ENCODE results near the gene DUSP11. TPM values are rescaled to one million over a fixed set of nuclear protein-coding genes. Genes with fewer than 3 reads are reported as not detected.
"Not testable (repeated sequence)": the region's sequence is repeated elsewhere in the genome, so short reads cannot be mapped to it uniquely, and the experiment has no call there.

DUSP11 gene
- total RNA-seq, 1 donor from 2014 or later: 25.5 TPM

DNA sequence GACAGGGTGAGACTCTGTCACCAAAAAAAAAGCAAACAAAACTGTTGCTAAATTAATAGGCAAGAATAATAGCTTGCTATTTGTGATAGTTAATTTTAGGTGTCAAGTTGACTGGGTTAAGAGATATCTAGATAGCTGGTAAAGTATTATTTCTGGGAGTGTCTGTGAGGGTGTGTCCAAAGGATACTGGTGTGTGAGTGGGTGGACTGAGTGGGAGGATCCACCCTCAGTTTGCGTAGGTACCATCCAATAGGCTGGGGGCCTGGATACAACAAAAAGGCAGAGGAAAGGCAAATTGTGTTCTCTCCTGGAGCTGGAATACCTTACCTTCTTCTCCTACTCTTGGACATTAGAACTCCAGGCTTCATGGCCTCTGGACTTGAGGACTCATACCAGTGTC, 15.0 kb downstream of the DUSP11 start:
- H3K27ac Mint-ChIP-seq: no peak overlapping the region
- no peaks in the 10 kb centered on the region for H3K4me1 Mint-ChIP-seq
- TF ChIP-seq, protein P1, sequence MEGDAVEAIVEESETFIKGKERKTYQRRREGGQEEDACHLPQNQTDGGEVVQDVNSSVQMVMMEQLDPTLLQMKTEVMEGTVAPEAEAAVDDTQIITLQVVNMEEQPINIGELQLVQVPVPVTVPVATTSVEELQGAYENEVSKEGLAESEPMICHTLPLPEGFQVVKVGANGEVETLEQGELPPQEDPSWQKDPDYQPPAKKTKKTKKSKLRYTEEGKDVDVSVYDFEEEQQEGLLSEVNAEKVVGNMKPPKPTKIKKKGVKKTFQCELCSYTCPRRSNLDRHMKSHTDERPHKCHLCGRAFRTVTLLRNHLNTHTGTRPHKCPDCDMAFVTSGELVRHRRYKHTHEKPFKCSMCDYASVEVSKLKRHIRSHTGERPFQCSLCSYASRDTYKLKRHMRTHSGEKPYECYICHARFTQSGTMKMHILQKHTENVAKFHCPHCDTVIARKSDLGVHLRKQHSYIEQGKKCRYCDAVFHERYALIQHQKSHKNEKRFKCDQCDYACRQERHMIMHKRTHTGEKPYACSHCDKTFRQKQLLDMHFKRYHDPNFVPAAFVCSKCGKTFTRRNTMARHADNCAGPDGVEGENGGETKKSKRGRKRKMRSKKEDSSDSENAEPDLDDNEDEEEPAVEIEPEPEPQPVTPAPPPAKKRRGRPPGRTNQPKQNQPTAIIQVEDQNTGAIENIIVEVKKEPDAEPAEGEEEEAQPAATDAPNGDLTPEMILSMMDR (IDR thresholded peaks at IDR 0.05; ENCODE audit: unreplicated experiment): no peak
- no peak for DNase-seq (ENCODE audit: low spot score in 2 of 2, unreplicated experiment in 2 of 2)
- peaks cover 53% of the 10 kb centered on the region for H3K36me3 Mint-ChIP-seq
- no peaks in the 10 kb centered on the region for H3K27me3 Mint-ChIP-seq (ENCODE audit: low read depth)
- no peak overlapping the region for H3K4me3 Mint-ChIP-seq
- no peaks in the 10 kb centered on the region for H3K9me3 Mint-ChIP-seq

DNA sequence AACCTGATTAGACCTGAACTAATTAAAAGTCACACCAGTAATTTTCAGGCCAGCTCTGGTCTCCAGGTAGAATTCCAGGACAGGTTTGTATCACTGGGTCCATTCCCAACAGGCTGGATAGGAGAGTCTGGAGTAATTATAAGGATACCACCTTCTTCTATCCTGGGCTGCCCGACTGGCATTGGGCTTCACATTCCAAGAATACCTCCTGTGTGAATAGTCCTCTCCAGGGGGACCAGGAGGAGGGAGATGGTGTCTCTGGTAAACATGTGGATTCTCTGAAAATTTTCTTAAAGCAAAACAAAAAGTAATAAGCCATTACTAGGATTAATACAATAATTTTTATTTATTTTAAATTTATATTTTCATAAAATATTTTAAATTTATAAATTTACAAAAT, 17.3 kb downstream of the DUSP11 start:
- Mint-ChIP-seq H3K4me1 (peaks cover 4% of the 10 kb centered on the region), H3K27ac (no peak overlapping the region), H3K36me3 (peaks cover 45% of the 10 kb centered on the region), H3K27me3 (ENCODE audit: low read depth) (no peaks in the 10 kb centered on the region), H3K4me3 (no peak overlapping the region), H3K9me3 (no peaks in the 10 kb centered on the region)
- no peak for DNase-seq (ENCODE audit: low spot score in 2 of 2, unreplicated experiment in 2 of 2)
- TF ChIP-seq, protein P1 (IDR thresholded peaks at IDR 0.05; ENCODE audit: unreplicated experiment): no peak

DNA sequence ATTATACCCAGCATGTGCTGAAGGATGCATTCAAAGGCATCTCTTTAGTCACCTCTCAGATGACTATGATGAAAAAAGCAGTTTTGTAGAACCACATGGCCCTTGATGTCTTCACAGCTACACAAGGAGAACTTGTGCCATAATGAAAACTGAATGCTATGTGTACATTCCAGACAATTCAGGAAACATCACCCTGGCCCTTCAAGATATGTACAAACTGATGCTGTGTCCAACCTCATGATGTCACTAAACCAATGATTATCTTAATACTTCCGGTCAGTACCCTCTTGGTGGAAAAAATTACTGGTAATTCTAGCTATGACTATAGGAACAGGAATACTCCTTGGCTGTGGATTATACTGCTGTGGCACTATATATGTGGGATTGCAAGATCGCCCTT, 20.0 kb downstream of the DUSP11 start:
- TF ChIP-seq, protein P1 (IDR thresholded peaks at IDR 0.05; ENCODE audit: unreplicated experiment): no peak
- H3K4me1 Mint-ChIP-seq: peaks cover 4% of the 10 kb centered on the region
- H3K4me3 Mint-ChIP-seq: no peak overlapping the region
- DNase-seq (ENCODE audit: low spot score in 2 of 2, unreplicated experiment in 2 of 2): no peak
- H3K36me3 Mint-ChIP-seq: peaks cover 41% of the 10 kb centered on the region
- no peaks in the 10 kb centered on the region for H3K27me3 Mint-ChIP-seq (ENCODE audit: low read depth)
- H3K9me3 Mint-ChIP-seq: no peaks in the 10 kb centered on the region
- H3K27ac Mint-ChIP-seq: no peak overlapping the region

DNA sequence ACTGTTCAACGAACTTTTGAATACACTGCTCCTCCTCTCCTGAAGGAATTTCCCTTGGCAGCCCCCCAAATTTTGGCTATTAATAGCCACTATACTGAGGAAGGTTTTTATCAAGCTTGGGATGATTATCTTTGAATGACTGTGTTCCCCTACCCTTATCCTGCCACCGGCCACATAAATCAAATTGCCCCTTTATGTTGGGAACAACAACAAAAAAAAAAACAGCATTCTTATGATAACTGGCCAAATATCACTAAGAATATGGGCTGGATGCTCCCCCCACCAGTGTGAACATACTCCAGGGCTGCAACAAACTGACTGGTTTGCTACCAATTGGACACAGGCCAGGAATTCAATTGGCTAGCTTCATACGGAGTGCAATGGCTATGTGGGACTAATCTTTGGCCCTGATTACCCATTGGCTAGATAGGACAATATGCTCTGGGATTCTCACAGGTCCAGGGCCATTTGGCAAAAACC, 20.6 kb downstream of the DUSP11 start:
- no peak for DNase-seq (ENCODE audit: low spot score in 2 of 2, unreplicated experiment in 2 of 2)
- Mint-ChIP-seq H3K4me1 (peaks cover 4% of the 10 kb centered on the region), H3K36me3 (peaks cover 46% of the 10 kb centered on the region), H3K27ac (peak overlapping the region; percentile 22), H3K4me3 (no peak overlapping the region), H3K27me3 (ENCODE audit: low read depth) (no peaks in the 10 kb centered on the region), H3K9me3 (peaks cover 4% of the 10 kb centered on the region)
- TF ChIP-seq, protein P1 (IDR thresholded peaks at IDR 0.05; ENCODE audit: unreplicated experiment): no peak

DNA sequence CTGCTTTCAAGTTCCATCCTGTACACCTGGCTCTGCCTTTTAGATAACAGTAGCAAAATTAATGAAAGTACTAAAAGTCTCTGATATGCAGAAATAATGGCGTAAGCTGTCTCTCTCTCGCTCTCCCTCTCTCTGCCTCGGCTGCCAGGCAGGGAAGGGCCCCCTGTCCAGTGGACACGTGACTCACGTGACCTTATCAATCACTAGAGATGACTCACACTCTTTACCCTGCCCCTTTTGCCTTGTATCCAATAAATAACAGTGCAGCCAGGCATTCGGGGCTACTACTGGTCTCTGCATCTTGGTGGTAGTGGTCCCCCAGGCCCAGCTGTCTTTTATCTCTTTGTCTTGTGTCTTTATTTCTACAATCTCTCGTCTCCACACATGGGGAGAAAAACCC, 25.6 kb downstream of the DUSP11 start:
- H3K27ac Mint-ChIP-seq; DNase-seq (ENCODE audit: low spot score in 2 of 2, unreplicated experiment in 2 of 2); H3K9me3 Mint-ChIP-seq; H3K4me3 Mint-ChIP-seq; H3K27me3 Mint-ChIP-seq (ENCODE audit: low read depth); H3K4me1 Mint-ChIP-seq: not testable (repeated sequence)
- H3K36me3 Mint-ChIP-seq: peaks cover 49% of the 10 kb centered on the region

DNA sequence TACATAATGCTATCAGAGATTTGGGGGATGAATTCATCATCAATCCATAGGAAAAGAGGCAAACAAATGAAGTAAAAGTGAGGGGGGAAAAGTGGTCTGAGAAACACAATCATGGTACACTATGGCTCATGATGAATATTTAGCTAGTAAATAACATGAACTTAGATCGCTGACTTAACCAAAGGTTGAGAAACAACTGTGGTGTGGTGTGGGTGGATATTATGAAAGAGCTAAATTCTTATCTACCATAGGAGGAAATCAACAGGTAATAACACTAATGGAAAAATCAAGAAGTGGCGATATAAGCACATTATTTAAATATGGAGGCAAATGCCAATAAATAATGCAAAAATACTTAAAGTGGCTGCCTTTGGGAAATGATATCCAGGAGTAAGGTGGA, 30.6 kb downstream of the DUSP11 start:
- H3K4me1 Mint-ChIP-seq: no peaks in the 10 kb centered on the region
- no peak for DNase-seq (ENCODE audit: low spot score in 2 of 2, unreplicated experiment in 2 of 2)
- H3K27me3 Mint-ChIP-seq (ENCODE audit: low read depth): no peaks in the 10 kb centered on the region
- H3K4me3 Mint-ChIP-seq: no peak overlapping the region
- TF ChIP-seq, protein P1 (IDR thresholded peaks at IDR 0.05; ENCODE audit: unreplicated experiment): no peak
- peaks cover 47% of the 10 kb centered on the region for H3K36me3 Mint-ChIP-seq
- peaks cover 9% of the 10 kb centered on the region for H3K9me3 Mint-ChIP-seq
- H3K27ac Mint-ChIP-seq: no peak overlapping the region
